WI38 (cell line): ENCODE results near the gene EPHA3.

Source experiments
- H3K4me3 ChIP-seq: 2 replicates; pipeline ENCODE4 v1.5.1; 2011; ENCODE audit warnings: low read depth, mild to moderate bottlenecking, control low read depth, low read length
- TF ChIP-seq, protein P1 (sequence below): IDR thresholded peaks from 2 replicates; pipeline ENCODE4 v1.5.1; 2012; ENCODE audit warnings: low read depth, mild to moderate bottlenecking, control low read depth, low read length

The EPHA3 gene

DNA sequence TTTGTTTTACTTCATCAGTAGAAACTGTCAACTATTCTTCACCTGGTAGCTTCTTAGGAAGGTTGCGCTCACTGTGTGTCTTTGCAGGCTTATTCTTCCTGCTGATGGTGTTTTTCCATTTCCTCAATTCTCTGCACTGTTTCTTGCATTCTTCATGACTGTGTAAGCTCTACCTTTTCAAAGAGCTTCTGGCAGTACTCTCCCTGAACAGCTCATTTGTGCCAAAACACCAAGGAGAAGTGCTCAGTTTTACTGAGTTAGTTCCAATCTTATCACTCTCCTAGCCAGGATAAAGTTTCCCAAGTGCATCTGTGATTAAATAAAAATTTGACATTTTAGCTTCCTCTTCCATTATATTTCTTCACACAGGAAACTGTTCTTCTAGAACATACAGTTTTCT lies 339.8 kb downstream of the EPHA3 start:
- no peak overlapping the region for H3K4me3 ChIP-seq
- TF ChIP-seq, protein P1, sequence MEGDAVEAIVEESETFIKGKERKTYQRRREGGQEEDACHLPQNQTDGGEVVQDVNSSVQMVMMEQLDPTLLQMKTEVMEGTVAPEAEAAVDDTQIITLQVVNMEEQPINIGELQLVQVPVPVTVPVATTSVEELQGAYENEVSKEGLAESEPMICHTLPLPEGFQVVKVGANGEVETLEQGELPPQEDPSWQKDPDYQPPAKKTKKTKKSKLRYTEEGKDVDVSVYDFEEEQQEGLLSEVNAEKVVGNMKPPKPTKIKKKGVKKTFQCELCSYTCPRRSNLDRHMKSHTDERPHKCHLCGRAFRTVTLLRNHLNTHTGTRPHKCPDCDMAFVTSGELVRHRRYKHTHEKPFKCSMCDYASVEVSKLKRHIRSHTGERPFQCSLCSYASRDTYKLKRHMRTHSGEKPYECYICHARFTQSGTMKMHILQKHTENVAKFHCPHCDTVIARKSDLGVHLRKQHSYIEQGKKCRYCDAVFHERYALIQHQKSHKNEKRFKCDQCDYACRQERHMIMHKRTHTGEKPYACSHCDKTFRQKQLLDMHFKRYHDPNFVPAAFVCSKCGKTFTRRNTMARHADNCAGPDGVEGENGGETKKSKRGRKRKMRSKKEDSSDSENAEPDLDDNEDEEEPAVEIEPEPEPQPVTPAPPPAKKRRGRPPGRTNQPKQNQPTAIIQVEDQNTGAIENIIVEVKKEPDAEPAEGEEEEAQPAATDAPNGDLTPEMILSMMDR, result no peak

DNA sequence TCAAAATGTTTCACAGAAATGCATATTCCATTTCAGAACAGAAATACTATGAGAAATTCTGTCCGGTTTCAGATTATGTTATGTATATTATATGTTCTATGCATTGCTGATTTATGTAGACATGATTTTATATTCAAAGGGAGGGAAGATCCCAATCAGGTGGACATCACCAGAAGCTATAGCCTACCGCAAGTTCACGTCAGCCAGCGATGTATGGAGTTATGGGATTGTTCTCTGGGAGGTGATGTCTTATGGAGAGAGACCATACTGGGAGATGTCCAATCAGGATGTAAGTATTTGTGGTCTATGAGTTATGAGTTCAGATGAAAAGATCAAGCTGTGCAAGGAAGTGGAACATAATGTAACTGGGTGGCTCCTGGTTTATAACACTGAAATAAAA lies 341.7 kb downstream of the EPHA3 start:
- H3K4me3 ChIP-seq, result no peak overlapping the region
- TF ChIP-seq, protein P1, result no peak

DNA sequence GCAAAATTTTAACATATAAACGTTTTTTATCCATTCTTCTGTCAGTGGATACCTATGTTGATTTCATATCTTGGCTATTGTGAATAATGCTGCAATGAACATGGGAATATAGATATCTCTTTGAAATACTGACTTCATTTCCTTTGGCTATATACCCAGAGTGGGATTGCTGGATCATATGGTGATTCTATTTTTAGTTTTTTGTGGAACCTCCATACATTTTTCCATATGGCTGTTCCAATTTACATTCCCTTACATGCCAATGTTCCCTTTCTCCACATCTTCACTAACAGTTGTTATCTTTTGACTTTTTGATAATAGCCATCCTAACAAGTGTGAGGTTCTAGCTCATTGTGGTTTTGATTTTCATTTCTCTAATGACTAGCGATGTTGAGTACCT lies 344.6 kb downstream of the EPHA3 start:
- no peak overlapping the region for H3K4me3 ChIP-seq
- TF ChIP-seq, protein P1, result no peak

DNA sequence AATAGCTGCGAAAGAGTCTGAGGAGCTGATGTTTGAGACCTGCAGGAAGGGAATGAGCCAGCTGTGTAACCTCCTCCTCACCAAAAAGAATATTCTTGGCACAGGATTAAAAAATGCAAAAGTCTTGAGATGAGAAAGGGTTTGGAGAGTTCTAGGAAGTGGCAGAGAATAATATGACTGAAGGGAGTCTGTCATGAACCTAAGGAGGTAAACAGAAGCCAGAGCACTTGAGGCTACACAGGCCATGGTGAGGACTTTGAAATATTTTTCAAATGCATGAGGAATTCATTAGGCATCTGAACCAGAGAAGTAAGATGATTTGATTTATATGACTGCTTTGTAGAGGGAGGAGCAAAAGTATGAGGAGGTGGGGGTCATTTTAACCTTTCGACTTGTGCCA lies 347.8 kb downstream of the EPHA3 start:
- TF ChIP-seq, protein P1, result no peak
- H3K4me3 ChIP-seq, result no peak overlapping the region

DNA sequence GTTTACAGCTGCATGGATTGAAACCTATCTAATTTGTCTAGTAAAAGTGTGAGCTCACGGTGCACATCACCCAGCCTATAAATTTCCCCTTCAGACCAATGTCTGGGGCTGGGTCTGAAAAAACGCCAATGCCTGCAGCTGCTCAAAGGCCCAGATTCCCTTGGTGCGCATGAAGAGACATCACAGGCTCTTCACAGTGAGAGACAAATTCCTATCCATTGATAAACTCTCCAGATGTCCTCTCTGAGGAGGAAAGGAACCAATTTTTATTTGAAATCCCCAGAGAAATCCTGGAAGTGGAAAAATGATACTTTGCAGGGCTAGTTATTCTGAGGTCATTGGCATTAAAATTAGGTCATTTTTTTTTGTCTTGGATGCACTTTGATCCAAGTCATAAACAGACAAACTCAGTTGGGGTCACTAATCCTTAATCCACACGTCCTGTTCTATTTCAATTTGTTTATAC lies 360.5 kb downstream of the EPHA3 start:
- TF ChIP-seq, protein P1, result no peak
- no peak overlapping the region for H3K4me3 ChIP-seq

DNA sequence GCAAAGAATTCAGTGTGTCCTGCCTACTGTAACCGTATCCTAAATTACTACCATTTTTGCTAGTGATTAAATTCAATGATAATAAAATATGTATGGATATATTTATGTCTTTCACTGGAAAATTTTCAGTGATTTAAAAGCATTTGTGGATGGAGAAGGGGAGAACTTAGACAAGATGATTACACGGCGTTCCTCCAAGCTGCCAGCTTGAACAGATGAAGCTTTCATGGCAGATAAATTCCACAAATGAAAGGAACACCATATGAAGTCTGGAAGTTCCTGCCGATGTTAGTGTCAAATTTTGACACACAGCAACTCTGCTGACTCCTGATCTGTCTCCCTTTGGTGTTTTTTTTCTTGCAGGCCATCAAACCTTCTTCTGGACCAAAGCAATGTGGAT lies 364.7 kb downstream of the EPHA3 start:
- no peak overlapping the region for H3K4me3 ChIP-seq
- TF ChIP-seq, protein P1, result no peak

DNA sequence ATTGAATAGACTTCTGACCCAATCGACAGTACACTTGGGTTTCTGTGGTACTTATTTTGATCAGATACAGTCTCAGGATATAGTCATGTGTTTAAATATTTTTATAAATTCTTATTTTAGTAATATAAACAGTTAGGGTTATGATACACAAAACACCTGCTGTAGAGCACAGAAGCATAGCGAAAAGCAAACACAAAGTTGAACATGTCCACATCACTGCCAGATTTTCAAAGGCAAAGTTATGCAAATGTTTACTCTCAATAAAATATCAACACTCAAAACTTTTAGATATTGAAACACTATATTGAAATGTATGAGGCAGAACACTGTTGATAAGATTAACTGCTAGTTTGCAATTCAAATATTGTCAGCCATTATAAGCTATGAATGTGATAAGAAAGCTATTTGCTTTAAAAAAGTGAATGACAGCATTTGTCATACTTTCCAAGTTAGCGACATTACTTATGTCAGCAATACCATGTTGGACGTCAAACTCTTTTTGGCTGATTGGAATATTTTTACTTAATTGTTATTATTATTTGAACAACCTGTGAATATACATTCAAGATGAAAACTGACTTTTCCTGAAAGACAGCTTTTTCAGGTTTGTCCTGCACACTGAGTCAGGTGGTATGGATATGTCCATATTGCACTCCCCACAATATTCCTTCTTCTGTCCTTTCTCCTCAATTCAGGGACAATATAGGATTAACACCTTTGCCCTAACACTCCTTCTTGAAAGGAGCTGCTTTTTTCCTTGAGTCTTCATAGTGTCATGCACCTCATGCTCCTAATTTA lies 367.1 kb downstream of the EPHA3 start:
- H3K4me3 ChIP-seq, result no peak overlapping the region
- TF ChIP-seq, protein P1, result no peak
